ENCODE results near the gene IGSF6.
A peak's percentile ranks its signal among the peaks of the same experiment; 100 is the strongest.
"Not testable (repeated sequence)": the region's sequence is repeated elsewhere in the genome, so short reads cannot be mapped to it uniquely, and the experiment has no call there.

The IGSF6 gene

GRCh38 chr16:21646721-21647561, 5.5 kb downstream of the IGSF6 start:
- Mint-ChIP-seq H3K27me3 (ENCODE audit: low read depth) (no peaks in the 10 kb centered on the region), H3K4me3 (peak overlapping the region; percentile 79), H3K27ac (peak overlapping the region; percentile 94), H3K36me3 (ENCODE audit: low read depth) (peaks cover 5% of the 10 kb centered on the region), H3K9me3 (no peaks in the 10 kb centered on the region), H3K4me1 (ENCODE audit: low read depth) (peaks cover 52% of the 10 kb centered on the region)
- DNase-seq (ENCODE audit: low spot score) = peak; percentile 82

DNA sequence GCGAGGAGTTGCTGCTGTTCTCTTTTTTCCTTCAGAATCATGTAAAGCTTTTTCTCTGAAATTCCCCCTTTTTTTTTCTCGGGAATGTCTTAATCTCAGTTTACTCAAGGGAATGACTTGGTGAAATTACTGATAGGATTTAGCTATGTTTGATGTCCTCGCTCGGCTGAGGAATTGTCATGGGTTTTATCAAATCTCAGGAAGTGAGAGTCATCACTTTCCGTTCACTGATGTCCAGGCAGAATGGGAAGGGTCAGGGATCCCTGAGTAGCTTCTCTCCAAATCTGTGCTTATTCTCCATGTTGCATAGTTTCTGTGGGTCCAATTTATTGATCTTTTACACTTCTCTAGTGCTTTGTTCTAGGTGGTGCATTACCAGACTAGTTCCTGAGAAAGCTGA, 6.3 kb downstream of the IGSF6 start:
- no peak for DNase-seq (ENCODE audit: low spot score)
- Mint-ChIP-seq H3K27me3 (ENCODE audit: low read depth) (no peaks in the 10 kb centered on the region), H3K4me1 (ENCODE audit: low read depth) (peaks cover 52% of the 10 kb centered on the region), H3K4me3 (peak overlapping the region; percentile 79), H3K27ac (peak overlapping the region; percentile 94), H3K9me3 (no peaks in the 10 kb centered on the region), H3K36me3 (ENCODE audit: low read depth) (peaks cover 5% of the 10 kb centered on the region)

- Mint-ChIP-seq H3K9me3 (no peaks in the 10 kb centered on the region), H3K27ac (peak overlapping the region; percentile 94), H3K4me3 (peak overlapping the region; percentile 79)
Observed at GRCh38 chr16:21645261-21645721, 7.1 kb downstream of the IGSF6 start.

DNA sequence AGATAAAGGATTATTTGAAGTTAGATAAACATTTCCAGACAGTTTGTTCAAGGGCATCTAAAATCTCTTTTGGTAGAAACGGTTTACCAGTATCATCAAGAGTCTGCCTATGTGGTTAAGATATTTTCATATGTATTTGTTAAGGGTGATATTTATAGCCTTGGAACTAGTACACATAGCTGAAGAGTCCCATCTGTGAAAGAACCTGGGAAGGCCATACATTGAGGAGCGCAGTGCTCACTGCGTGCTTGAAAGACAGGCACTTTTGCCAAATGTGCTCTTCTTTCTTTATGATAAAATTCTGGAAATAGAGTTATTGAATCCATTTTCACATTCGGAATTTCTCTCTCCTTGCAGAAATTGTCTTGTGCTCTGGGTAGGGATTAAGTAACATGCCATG, 7.7 kb downstream of the IGSF6 start:
- Mint-ChIP-seq H3K27me3 (ENCODE audit: low read depth) (no peaks in the 10 kb centered on the region), H3K9me3 (no peaks in the 10 kb centered on the region), H3K4me1 (ENCODE audit: low read depth) (peaks cover 52% of the 10 kb centered on the region), H3K27ac (peak overlapping the region; percentile 94), H3K4me3 (peak overlapping the region; percentile 79), H3K36me3 (ENCODE audit: low read depth) (peaks cover 4% of the 10 kb centered on the region)
- DNase-seq (ENCODE audit: low spot score) = no peak

More at GRCh38 chr16:21645261-21645721, 7.1 kb downstream of the IGSF6 start:
- peaks cover 52% of the 10 kb centered on the region for H3K4me1 Mint-ChIP-seq (ENCODE audit: low read depth)
- H3K27me3 Mint-ChIP-seq (ENCODE audit: low read depth) = no peaks in the 10 kb centered on the region
- DNase-seq (ENCODE audit: low spot score) = peak; percentile 36
- peaks cover 4% of the 10 kb centered on the region for H3K36me3 Mint-ChIP-seq (ENCODE audit: low read depth)

DNA sequence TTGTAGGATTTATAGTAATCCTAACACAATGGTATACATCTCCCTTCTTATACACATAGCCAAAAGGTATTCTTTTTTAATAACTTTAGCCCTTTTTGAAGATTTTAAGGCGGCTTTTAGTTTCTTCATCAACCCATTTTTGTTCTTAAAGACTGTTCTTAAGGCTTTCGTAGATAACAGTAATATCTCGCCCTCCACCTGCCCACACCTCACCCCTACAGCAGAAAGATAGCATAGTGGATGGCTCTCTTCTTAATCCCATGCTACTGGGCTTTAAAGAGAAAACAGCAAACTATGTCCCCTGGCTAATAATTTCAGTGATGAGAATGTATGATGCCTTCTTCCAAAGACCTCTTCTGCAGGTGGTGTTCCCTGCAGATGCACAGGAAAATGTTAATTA, 8.6 kb downstream of the IGSF6 start:
- H3K4me1 Mint-ChIP-seq (ENCODE audit: low read depth) = peaks cover 59% of the 10 kb centered on the region
- H3K36me3 Mint-ChIP-seq (ENCODE audit: low read depth) = peaks cover 4% of the 10 kb centered on the region
- peak overlapping the region; percentile 32 for H3K4me3 Mint-ChIP-seq
- no peak for DNase-seq (ENCODE audit: low spot score)
- H3K27me3 Mint-ChIP-seq (ENCODE audit: low read depth) = no peaks in the 10 kb centered on the region
- H3K9me3 Mint-ChIP-seq = no peaks in the 10 kb centered on the region
- H3K27ac Mint-ChIP-seq = no peak overlapping the region

- no peak for DNase-seq (ENCODE audit: low spot score)
- no peaks in the 10 kb centered on the region for H3K27me3 Mint-ChIP-seq (ENCODE audit: low read depth)
- no peak overlapping the region for H3K4me3 Mint-ChIP-seq
- no peaks in the 10 kb centered on the region for H3K9me3 Mint-ChIP-seq
- no peak overlapping the region for H3K27ac Mint-ChIP-seq
- H3K4me1 Mint-ChIP-seq (ENCODE audit: low read depth) = peaks cover 59% of the 10 kb centered on the region
- peaks cover 4% of the 10 kb centered on the region for H3K36me3 Mint-ChIP-seq (ENCODE audit: low read depth)
Observed at GRCh38 chr16:21642861-21643260, 9.5 kb downstream of the IGSF6 start.

- no peak overlapping the region for H3K4me3 Mint-ChIP-seq
- no peaks in the 10 kb centered on the region for H3K27me3 Mint-ChIP-seq (ENCODE audit: low read depth)
- H3K27ac Mint-ChIP-seq = no peak overlapping the region
- H3K36me3 Mint-ChIP-seq (ENCODE audit: low read depth) = peaks cover 2% of the 10 kb centered on the region
- DNase-seq (ENCODE audit: low spot score) = no peak
- peaks cover 51% of the 10 kb centered on the region for H3K4me1 Mint-ChIP-seq (ENCODE audit: low read depth)
- no peaks in the 10 kb centered on the region for H3K9me3 Mint-ChIP-seq
Observed at GRCh38 chr16:21641916-21642315, 10.5 kb downstream of the IGSF6 start.

GRCh38 chr16:21639493-21639892, 12.9 kb downstream of the IGSF6 start:
- no peak overlapping the region for H3K27ac Mint-ChIP-seq
- no peak overlapping the region for H3K4me3 Mint-ChIP-seq

GRCh38 chr16:21638573-21638975, 13.8 kb downstream of the IGSF6 start:
- H3K27me3 Mint-ChIP-seq (ENCODE audit: low read depth) = no peaks in the 10 kb centered on the region
- peak; percentile 34 for DNase-seq (ENCODE audit: low spot score)
- H3K36me3 Mint-ChIP-seq (ENCODE audit: low read depth) = peaks cover 5% of the 10 kb centered on the region
- no peaks in the 10 kb centered on the region for H3K9me3 Mint-ChIP-seq
- peak overlapping the region; percentile 67 for H3K27ac Mint-ChIP-seq
- H3K4me3 Mint-ChIP-seq = peak overlapping the region; percentile 6
- H3K4me1 Mint-ChIP-seq (ENCODE audit: low read depth) = peaks cover 21% of the 10 kb centered on the region

More at GRCh38 chr16:21639493-21639892, 12.9 kb downstream of the IGSF6 start:
- Mint-ChIP-seq H3K4me1 (ENCODE audit: low read depth) (peaks cover 27% of the 10 kb centered on the region), H3K27me3 (ENCODE audit: low read depth) (no peaks in the 10 kb centered on the region), H3K36me3 (ENCODE audit: low read depth) (peaks cover 5% of the 10 kb centered on the region), H3K9me3 (no peaks in the 10 kb centered on the region)
- no peak for DNase-seq (ENCODE audit: low spot score)

GRCh38 chr16:21637032-21637968, 15.1 kb downstream of the IGSF6 start:
- Mint-ChIP-seq H3K4me1 (ENCODE audit: low read depth) (peaks cover 18% of the 10 kb centered on the region), H3K27me3 (ENCODE audit: low read depth) (no peaks in the 10 kb centered on the region), H3K9me3 (no peaks in the 10 kb centered on the region), H3K36me3 (ENCODE audit: low read depth) (peaks cover 5% of the 10 kb centered on the region), H3K4me3 (no peak overlapping the region), H3K27ac (no peak overlapping the region)
- DNase-seq (ENCODE audit: low spot score) = no peak

- not testable (repeated sequence) for H3K4me3 Mint-ChIP-seq; DNase-seq (ENCODE audit: low spot score); H3K9me3 Mint-ChIP-seq; H3K27me3 Mint-ChIP-seq (ENCODE audit: low read depth); H3K27ac Mint-ChIP-seq
- H3K4me1 Mint-ChIP-seq (ENCODE audit: low read depth) = peaks cover 16% of the 10 kb centered on the region
- peaks cover 11% of the 10 kb centered on the region for H3K36me3 Mint-ChIP-seq (ENCODE audit: low read depth)
Observed at GRCh38 chr16:21635694-21636093, 16.7 kb downstream of the IGSF6 start.

- no peak overlapping the region for H3K4me3 Mint-ChIP-seq
- no peak overlapping the region for H3K27ac Mint-ChIP-seq
- no peaks in the 10 kb centered on the region for H3K9me3 Mint-ChIP-seq
- H3K36me3 Mint-ChIP-seq (ENCODE audit: low read depth) = peaks cover 22% of the 10 kb centered on the region
- H3K27me3 Mint-ChIP-seq (ENCODE audit: low read depth) = no peaks in the 10 kb centered on the region
- DNase-seq (ENCODE audit: low spot score) = no peak
- H3K4me1 Mint-ChIP-seq (ENCODE audit: low read depth) = peaks cover 12% of the 10 kb centered on the region
Observed at GRCh38 chr16:21634216-21634615, 18.2 kb downstream of the IGSF6 start.

- not testable (repeated sequence) for DNase-seq (ENCODE audit: low spot score); H3K4me3 Mint-ChIP-seq; H3K27ac Mint-ChIP-seq; H3K9me3 Mint-ChIP-seq; H3K27me3 Mint-ChIP-seq (ENCODE audit: low read depth); H3K4me1 Mint-ChIP-seq (ENCODE audit: low read depth)
- H3K36me3 Mint-ChIP-seq (ENCODE audit: low read depth) = peaks cover 31% of the 10 kb centered on the region
Observed at GRCh38 chr16:21631951-21632575, 20.3 kb downstream of the IGSF6 start.
